SK-N-SH treated with all-trans-retinoic acid at 6 μM for 48 hours (cell line): ENCODE results near the gene HHIPL1.

Experiments
- ATAC-seq: fragments of 200-7000 bp; cut with Tn5 transposase; 3 replicates; pipeline ENCODE4 v1.9.1; 2020; ENCODE audit warnings: mild to moderate bottlenecking, moderate library complexity
- BACH2 ChIP-seq: fragments of 250-450 bp; sonication (Bioruptor Pico); IDR thresholded peaks from 2 replicates; pipeline ENCODE4 v1.9.0; 2021; ENCODE audit warnings: mild to moderate bottlenecking, borderline replicate concordance
- CSDC2 ChIP-seq: fragments of 250-450 bp; sonication (Bioruptor Pico); IDR thresholded peaks from 2 replicates; pipeline ENCODE4 v1.5.0; 2020; ENCODE audit warnings: mild to moderate bottlenecking, moderate library complexity
- CSRNP3 ChIP-seq: fragments of 250-450 bp; sonication (Bioruptor Pico); IDR thresholded peaks from 2 replicates; pipeline ENCODE4 v1.5.1; 2021; ENCODE audit warnings: mild to moderate bottlenecking, moderate library complexity
- ESRRG ChIP-seq: fragments of 250-450 bp; sonication (Bioruptor Pico); IDR thresholded peaks from 2 replicates; pipeline ENCODE4 v1.6.1; 2021; ENCODE audit warnings: mild to moderate bottlenecking
- GLIS3 ChIP-seq: fragments of 250-450 bp; sonication (Bioruptor Pico); IDR thresholded peaks from 2 replicates; pipeline ENCODE4 v1.5.0; 2020; ENCODE audit warnings: mild to moderate bottlenecking, moderate library complexity
- ISL1 ChIP-seq: fragments of 250-450 bp; sonication (Bioruptor Pico); IDR thresholded peaks from 2 replicates; pipeline ENCODE4 v2.1.2; 2022; ENCODE audit warnings: mild to moderate bottlenecking, moderate library complexity
- OSR1 ChIP-seq: fragments of 250-450 bp; sonication (Bioruptor Pico); IDR thresholded peaks from 2 replicates; pipeline ENCODE4 v1.8.0; 2022; ENCODE audit warnings: moderate library complexity, mild to moderate bottlenecking, inconsistent platforms
- PPARA ChIP-seq: fragments of 250-450 bp; sonication (Bioruptor Pico); IDR thresholded peaks from 2 replicates; pipeline ENCODE4 v1.5.0; 2020; ENCODE audit warnings: mild to moderate bottlenecking, borderline replicate concordance
- RARB ChIP-seq: fragments of 250-450 bp; sonication (Bioruptor Pico); IDR thresholded peaks from 2 replicates; pipeline ENCODE4 v1.8.0; 2021; ENCODE audit warnings: mild to moderate bottlenecking, moderate library complexity
- SNAI2 ChIP-seq: fragments of 250-450 bp; sonication (Bioruptor Pico); IDR thresholded peaks from 2 replicates; pipeline ENCODE4 v1.5.0; 2020; ENCODE audit warnings: mild to moderate bottlenecking, moderate library complexity
- TCF4 ChIP-seq: fragments of 250-450 bp; sonication (Bioruptor Pico); IDR thresholded peaks from 2 replicates; pipeline ENCODE4 v1.8.0; 2021; ENCODE audit warnings: mild to moderate bottlenecking, moderate library complexity, borderline replicate concordance
- TOX ChIP-seq: fragments of 250-450 bp; sonication (Bioruptor Pico); IDR thresholded peaks from 2 replicates; pipeline ENCODE4 v1.8.0; 2021; ENCODE audit warnings: mild to moderate bottlenecking, moderate library complexity, borderline replicate concordance
- TSHZ2 ChIP-seq: fragments of 250-450 bp; sonication (Bioruptor Pico); IDR thresholded peaks from 2 replicates; pipeline ENCODE4 v1.5.0; 2020; ENCODE audit warnings: mild to moderate bottlenecking, moderate library complexity
- ZC3H10 ChIP-seq: fragments of 250-450 bp; sonication (Bioruptor Pico); IDR thresholded peaks from 2 replicates; pipeline ENCODE4 v1.5.1; 2021; ENCODE audit warnings: mild to moderate bottlenecking, moderate library complexity
- ZFP3 ChIP-seq: fragments of 250-450 bp; sonication (Bioruptor Pico); IDR thresholded peaks from 2 replicates; pipeline ENCODE4 v1.5.0; 2020; ENCODE audit warnings: mild to moderate bottlenecking, moderate library complexity
- ZFP30 ChIP-seq: fragments of 450-650 bp; formaldehyde crosslinking; IDR thresholded peaks from 2 replicates; pipeline ENCODE4 v1.5.0; 2022; ENCODE audit warnings: mild to moderate bottlenecking, moderate library complexity
- ZNF565 ChIP-seq: fragments of 450-650 bp; formaldehyde crosslinking; conservative IDR thresholded peaks from 2 replicates; pipeline ENCODE4 v1.5.0; 2020; ENCODE audit warnings: low read depth, mild to moderate bottlenecking, moderate library complexity
- ZNF70 ChIP-seq: fragments of 450-650 bp; formaldehyde crosslinking; IDR thresholded peaks from 2 replicates; pipeline ENCODE4 v1.5.0; 2020; ENCODE audit warnings: mild to moderate bottlenecking, moderate library complexity
- TF ChIP-seq, protein P1 (sequence below): fragments of 250-450 bp; sonication (Bioruptor Pico); IDR thresholded peaks from 2 replicates; pipeline ENCODE4 v1.8.0; 2020; ENCODE audit warnings: mild to moderate bottlenecking, moderate library complexity, borderline replicate concordance
- TF ChIP-seq, protein P2 (sequence below): fragments of 250-450 bp; sonication (Bioruptor Pico); IDR thresholded peaks from 2 replicates; pipeline ENCODE4 v1.5.1; 2020; ENCODE audit warnings: low read depth, mild to moderate bottlenecking, moderate library complexity
- TF ChIP-seq, protein P3 (sequence below): fragments of 250-450 bp; sonication (Bioruptor Pico); IDR thresholded peaks from 2 replicates; pipeline ENCODE4 v1.8.0; 2021; ENCODE audit warnings: low read depth, mild to moderate bottlenecking, moderate library complexity, borderline replicate concordance

Gene HHIPL1

GRCh38 chr14:99683619-99684409 lies 38.9 kb downstream of the HHIPL1 start, which contains the start of gene CYP46A1:
TSS of gene CYP46A1 (plus strand) at chr14:99684298. CDS start at chr14:99684418, 120 bp downstream.
- TF ChIP-seq TSHZ2 (no peak), ESRRG (no peak)
- TF ChIP-seq, all 23 proteins: peak for 0
- ATAC-seq, result peak; percentile 90

GRCh38 chr14:99684410-99684934 lies 39.5 kb downstream of the HHIPL1 start:
- no peak for ATAC-seq
- TF ChIP-seq ISL1, result no peak
- TF ChIP-seq, all 23 proteins: peak for 0

DNA sequence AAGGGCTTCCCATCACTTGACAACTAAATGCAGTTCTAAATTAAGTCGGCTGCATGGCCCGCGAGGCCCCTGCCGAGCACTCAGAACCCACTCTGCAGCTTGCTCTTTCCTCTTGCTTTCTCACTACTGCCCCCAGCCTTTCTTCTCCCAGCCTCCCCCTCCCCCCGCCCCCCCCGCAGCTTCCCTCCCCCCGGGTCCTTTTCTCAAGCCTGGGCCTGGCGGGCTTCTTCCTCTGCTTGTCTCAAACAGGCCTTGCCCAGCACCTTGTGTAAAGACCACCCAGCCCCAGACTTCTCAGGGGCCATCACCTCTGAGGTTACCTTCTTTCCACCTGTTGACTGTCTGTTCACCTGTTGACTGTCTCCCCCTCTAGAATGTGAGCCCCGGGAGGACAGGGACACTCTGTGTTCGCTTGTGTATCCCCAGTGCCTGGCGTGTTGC lies 40.2 kb downstream of the HHIPL1 start:
- no peak for ATAC-seq
- no peak for TF ChIP-seq ZFP30 (CRISPR knock-in tag)
- TF ChIP-seq, protein P1, sequence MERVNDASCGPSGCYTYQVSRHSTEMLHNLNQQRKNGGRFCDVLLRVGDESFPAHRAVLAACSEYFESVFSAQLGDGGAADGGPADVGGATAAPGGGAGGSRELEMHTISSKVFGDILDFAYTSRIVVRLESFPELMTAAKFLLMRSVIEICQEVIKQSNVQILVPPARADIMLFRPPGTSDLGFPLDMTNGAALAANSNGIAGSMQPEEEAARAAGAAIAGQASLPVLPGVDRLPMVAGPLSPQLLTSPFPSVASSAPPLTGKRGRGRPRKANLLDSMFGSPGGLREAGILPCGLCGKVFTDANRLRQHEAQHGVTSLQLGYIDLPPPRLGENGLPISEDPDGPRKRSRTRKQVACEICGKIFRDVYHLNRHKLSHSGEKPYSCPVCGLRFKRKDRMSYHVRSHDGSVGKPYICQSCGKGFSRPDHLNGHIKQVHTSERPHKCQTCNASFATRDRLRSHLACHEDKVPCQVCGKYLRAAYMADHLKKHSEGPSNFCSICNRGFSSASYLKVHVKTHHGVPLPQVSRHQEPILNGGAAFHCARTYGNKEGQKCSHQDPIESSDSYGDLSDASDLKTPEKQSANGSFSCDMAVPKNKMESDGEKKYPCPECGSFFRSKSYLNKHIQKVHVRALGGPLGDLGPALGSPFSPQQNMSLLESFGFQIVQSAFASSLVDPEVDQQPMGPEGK, result no peak
- TF ChIP-seq, protein P2, sequence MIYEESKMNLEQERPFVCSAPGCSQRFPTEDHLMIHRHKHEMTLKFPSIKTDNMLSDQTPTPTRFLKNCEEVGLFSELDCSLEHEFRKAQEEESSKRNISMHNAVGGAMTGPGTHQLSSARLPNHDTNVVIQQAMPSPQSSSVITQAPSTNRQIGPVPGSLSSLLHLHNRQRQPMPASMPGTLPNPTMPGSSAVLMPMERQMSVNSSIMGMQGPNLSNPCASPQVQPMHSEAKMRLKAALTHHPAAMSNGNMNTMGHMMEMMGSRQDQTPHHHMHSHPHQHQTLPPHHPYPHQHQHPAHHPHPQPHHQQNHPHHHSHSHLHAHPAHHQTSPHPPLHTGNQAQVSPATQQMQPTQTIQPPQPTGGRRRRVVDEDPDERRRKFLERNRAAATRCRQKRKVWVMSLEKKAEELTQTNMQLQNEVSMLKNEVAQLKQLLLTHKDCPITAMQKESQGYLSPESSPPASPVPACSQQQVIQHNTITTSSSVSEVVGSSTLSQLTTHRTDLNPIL, result no peak
- TF ChIP-seq TOX, result no peak
- no peak for TF ChIP-seq ZNF70 (CRISPR knock-in tag)
- no peak for TF ChIP-seq CSRNP3 (CRISPR knock-in tag)
- no peak for TF ChIP-seq ESRRG
- no peak for TF ChIP-seq TSHZ2
- TF ChIP-seq CSDC2, result no peak
- TF ChIP-seq ZC3H10 (CRISPR knock-in tag), result no peak
- no peak for TF ChIP-seq BACH2
- TF ChIP-seq ZNF565 (CRISPR knock-in tag), result no peak
- no peak for TF ChIP-seq OSR1 (CRISPR knock-in tag)
- TF ChIP-seq, protein P3, sequence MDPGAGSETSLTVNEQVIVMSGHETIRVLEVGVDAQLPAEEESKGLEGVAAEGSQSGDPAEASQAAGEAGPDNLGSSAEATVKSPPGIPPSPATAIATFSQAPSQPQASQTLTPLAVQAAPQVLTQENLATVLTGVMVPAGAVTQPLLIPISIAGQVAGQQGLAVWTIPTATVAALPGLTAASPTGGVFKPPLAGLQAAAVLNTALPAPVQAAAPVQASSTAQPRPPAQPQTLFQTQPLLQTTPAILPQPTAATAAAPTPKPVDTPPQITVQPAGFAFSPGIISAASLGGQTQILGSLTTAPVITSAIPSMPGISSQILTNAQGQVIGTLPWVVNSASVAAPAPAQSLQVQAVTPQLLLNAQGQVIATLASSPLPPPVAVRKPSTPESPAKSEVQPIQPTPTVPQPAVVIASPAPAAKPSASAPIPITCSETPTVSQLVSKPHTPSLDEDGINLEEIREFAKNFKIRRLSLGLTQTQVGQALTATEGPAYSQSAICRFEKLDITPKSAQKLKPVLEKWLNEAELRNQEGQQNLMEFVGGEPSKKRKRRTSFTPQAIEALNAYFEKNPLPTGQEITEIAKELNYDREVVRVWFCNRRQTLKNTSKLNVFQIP (CRISPR knock-in tag), result no peak
- no peak for TF ChIP-seq GLIS3
- TF ChIP-seq RARB (CRISPR knock-in tag), result no peak
- TF ChIP-seq PPARA (CRISPR knock-in tag), result no peak
- TF ChIP-seq TCF4, result no peak
- TF ChIP-seq SNAI2, result no peak
- no peak for TF ChIP-seq ZFP3 (CRISPR knock-in tag)
- TF ChIP-seq, all 23 proteins: peak for 0
